ENCODE measurements around the gene KCNB1. TPM values are rescaled to one million over a fixed set of nuclear protein-coding genes. Genes with fewer than 3 reads are reported as not detected.

KCNB1 gene
- total RNA-seq, 1 experiment from 2014 or later: 0.68 TPM

DNA sequence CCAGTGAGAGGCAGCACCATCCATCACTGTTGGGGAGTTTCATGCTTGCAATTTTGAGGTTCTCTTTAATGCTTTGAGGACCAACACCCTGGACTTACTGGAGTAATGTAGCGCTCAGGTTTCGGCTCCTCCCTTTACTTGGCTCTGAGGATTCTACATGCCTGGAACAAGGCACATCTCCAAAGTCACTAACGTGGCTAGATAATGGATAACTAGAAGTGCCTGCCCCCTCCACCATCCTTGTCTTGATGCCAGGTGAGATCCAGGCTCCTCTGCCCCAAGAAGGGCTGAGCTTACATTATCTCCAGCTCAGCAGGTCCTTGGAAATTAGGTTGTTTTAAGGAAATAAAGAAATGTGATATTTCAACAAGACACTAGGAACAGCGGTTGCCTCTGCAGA lies 129.1 kb downstream of the KCNB1 start:
- Histone ChIP-seq H3K4me1 (ENCODE audit: insufficient read depth, low read length) (no peaks in the 10 kb centered on the region), H4K5ac (ENCODE audit: insufficient read length, low read depth, low read length) (no peak overlapping the region), H3K4ac (ENCODE audit: low read depth, low read length) (no peak overlapping the region), H2AFZ (ENCODE audit: low read length) (no peak overlapping the region), H3K4me2 (ENCODE audit: insufficient read depth, insufficient read length, low read length) (no peak overlapping the region), H3K14ac (ENCODE audit: insufficient read depth, low read length) (no peak overlapping the region), H2BK120ac (ENCODE audit: low read depth, low read length, poor library complexity, severe bottlenecking) (no peak overlapping the region), H2BK15ac (ENCODE audit: low read depth, low read length) (no peak overlapping the region), H3K9ac (ENCODE audit: extremely low read depth, insufficient read length, low read length) (no peak overlapping the region), H3K23ac (ENCODE audit: insufficient read length, low read depth, low read length) (no peak overlapping the region), H3K27ac (ENCODE audit: insufficient read length, low read depth, low read length) (no peak overlapping the region), H3K23me2 (ENCODE audit: insufficient read length, low read depth, low read length, poor library complexity, severe bottlenecking) (no peaks in the 10 kb centered on the region), H4K91ac (ENCODE audit: insufficient read length, low read depth, low read length) (no peak overlapping the region), H3K18ac (ENCODE audit: insufficient read length, low read depth, low read length) (no peak overlapping the region), H2BK5ac (ENCODE audit: insufficient read length, low read length) (no peak overlapping the region), H2BK12ac (ENCODE audit: insufficient read length, low read depth, low read length) (no peak overlapping the region), H4K20me1 (ENCODE audit: control insufficient read depth, insufficient read depth, insufficient read length) (no peaks in the 10 kb centered on the region), H2BK20ac (ENCODE audit: low read depth, low read length, poor library complexity, severe bottlenecking) (no peak overlapping the region), H3K27me3 (ENCODE audit: insufficient read depth, low read length) (no peaks in the 10 kb centered on the region), H3K9me3 (ENCODE audit: control insufficient read depth, low read depth, low read length) (no peaks in the 10 kb centered on the region), H3K79me1 (ENCODE audit: insufficient read depth, low read depth, low read length, poor library complexity, severe bottlenecking) (no peaks in the 10 kb centered on the region), H2AK5ac (ENCODE audit: insufficient read length, low read length) (no peak overlapping the region), H3T11ph (ENCODE audit: low read length) (no peak overlapping the region), H3K56ac (ENCODE audit: insufficient read length, low read depth, low read length) (no peak overlapping the region), H3K79me2 (ENCODE audit: insufficient read depth, low read length) (no peaks in the 10 kb centered on the region), H4K8ac (replicated peaks; ENCODE audit: insufficient read length, low read depth, low read length) (no peak overlapping the region)
- Mint-ChIP-seq H3K27ac (no peak overlapping the region), H3K4me3 (no peak overlapping the region), H3K36me3 (ENCODE audit: insufficient read depth in 1 of 3, low read depth in 3 of 3) (no peaks in the 10 kb centered on the region), H3K9me3 (no peaks in the 10 kb centered on the region), H3K27me3 (ENCODE audit: low read depth) (no peaks in the 10 kb centered on the region; the same call in 1 of the 2 replicates), H3K4me1 (peaks cover 0 to 2% of the 10 kb centered on the region in 2 experiments; a peak in 2 of 4 replicates)
- DNase-seq: no peak
- TF ChIP-seq, protein P1, sequence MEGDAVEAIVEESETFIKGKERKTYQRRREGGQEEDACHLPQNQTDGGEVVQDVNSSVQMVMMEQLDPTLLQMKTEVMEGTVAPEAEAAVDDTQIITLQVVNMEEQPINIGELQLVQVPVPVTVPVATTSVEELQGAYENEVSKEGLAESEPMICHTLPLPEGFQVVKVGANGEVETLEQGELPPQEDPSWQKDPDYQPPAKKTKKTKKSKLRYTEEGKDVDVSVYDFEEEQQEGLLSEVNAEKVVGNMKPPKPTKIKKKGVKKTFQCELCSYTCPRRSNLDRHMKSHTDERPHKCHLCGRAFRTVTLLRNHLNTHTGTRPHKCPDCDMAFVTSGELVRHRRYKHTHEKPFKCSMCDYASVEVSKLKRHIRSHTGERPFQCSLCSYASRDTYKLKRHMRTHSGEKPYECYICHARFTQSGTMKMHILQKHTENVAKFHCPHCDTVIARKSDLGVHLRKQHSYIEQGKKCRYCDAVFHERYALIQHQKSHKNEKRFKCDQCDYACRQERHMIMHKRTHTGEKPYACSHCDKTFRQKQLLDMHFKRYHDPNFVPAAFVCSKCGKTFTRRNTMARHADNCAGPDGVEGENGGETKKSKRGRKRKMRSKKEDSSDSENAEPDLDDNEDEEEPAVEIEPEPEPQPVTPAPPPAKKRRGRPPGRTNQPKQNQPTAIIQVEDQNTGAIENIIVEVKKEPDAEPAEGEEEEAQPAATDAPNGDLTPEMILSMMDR (conservative IDR thresholded peaks at IDR 0.05): no peak
- no CpG with 5 or more reads among the region's 4 CpGs for WGBS (ENCODE audit: extremely low coverage, insufficient read length, low lambda C conversion rate)

Measured in H9 (cell line).